T1000 (cell line): Measurements from ENCODE around the gene CAV1.

ENCODE experiments used
- DNase-seq: peaks from one replicate; lab custom pipeline; 2025; ENCODE audit warnings: mixed read lengths; lab: John Stamatoyannopoulos, UW

Gene CAV1

GRCh38 chr7:116530107-116530820 lies 5.4 kb downstream of the CAV1 start:
- DNase-seq: no peak

- no peak for DNase-seq
Measured at GRCh38 chr7:116532102-116532688, 7.4 kb downstream of the CAV1 start.

- no peak for DNase-seq
Measured at GRCh38 chr7:116534790-116535189, 10.0 kb downstream of the CAV1 start.

- no peak for DNase-seq
Measured at GRCh38 chr7:116535416-116535815, 10.6 kb downstream of the CAV1 start.

GRCh38 chr7:116538138-116538537 lies 13.3 kb downstream of the CAV1 start:
- no peak for DNase-seq

GRCh38 chr7:116539879-116540278 lies 15.0 kb downstream of the CAV1 start:
- no peak for DNase-seq

GRCh38 chr7:116540743-116541142 lies 15.9 kb downstream of the CAV1 start:
- no peak for DNase-seq

- DNase-seq: no peak
Measured at GRCh38 chr7:116541951-116542350, 17.1 kb downstream of the CAV1 start.

- no peak for DNase-seq
Measured at GRCh38 chr7:116542618-116543017, 17.8 kb downstream of the CAV1 start.

- DNase-seq: no peak
Measured at GRCh38 chr7:116543664-116544063, 18.8 kb downstream of the CAV1 start.

- no peak for DNase-seq
Measured at GRCh38 chr7:116544487-116544886, 19.7 kb downstream of the CAV1 start.

GRCh38 chr7:116545411-116545993 lies 20.7 kb downstream of the CAV1 start:
- no peak for DNase-seq

GRCh38 chr7:116546054-116546453 lies 21.2 kb downstream of the CAV1 start:
- no peak for DNase-seq

GRCh38 chr7:116546916-116547315 lies 22.1 kb downstream of the CAV1 start:
- DNase-seq: no peak

- DNase-seq: peak; percentile 64
Measured at GRCh38 chr7:116547347-116547746, 22.5 kb downstream of the CAV1 start.

GRCh38 chr7:116548506-116548905 lies 23.7 kb downstream of the CAV1 start:
- DNase-seq: no peak

GRCh38 chr7:116549370-116549769 lies 24.5 kb downstream of the CAV1 start:
- no peak for DNase-seq

GRCh38 chr7:116551692-116552091 lies 26.9 kb downstream of the CAV1 start:
- DNase-seq: no peak

- no peak for DNase-seq
Measured at GRCh38 chr7:116552602-116553001, 27.8 kb downstream of the CAV1 start.

- no peak for DNase-seq
Measured at GRCh38 chr7:116553168-116553964, 28.5 kb downstream of the CAV1 start.

GRCh38 chr7:116554436-116554835 lies 29.6 kb downstream of the CAV1 start:
- no peak for DNase-seq

- no peak for DNase-seq
Measured at GRCh38 chr7:116554911-116555310, 30.1 kb downstream of the CAV1 start.
